ENCODE data around the gene SH2D7.

The SH2D7 gene

GRCh38 chr15:78092261-78093041, at the start of gene SH2D7:
TSS of gene SH2D7 (plus strand) at chr15:78092561. CDS start at chr15:78092585, 24 bp downstream.
- DNase-seq (ENCODE audit: low read depth in 2 of 2) = no peak

GRCh38 chr15:78044407-78045155, 47.8 kb upstream of the SH2D7 start:
- no peak for DNase-seq (ENCODE audit: low read depth in 2 of 2)

GRCh38 chr15:78045189-78045588, 47.2 kb upstream of the SH2D7 start:
- DNase-seq (ENCODE audit: low read depth in 2 of 2) = no peak

DNA sequence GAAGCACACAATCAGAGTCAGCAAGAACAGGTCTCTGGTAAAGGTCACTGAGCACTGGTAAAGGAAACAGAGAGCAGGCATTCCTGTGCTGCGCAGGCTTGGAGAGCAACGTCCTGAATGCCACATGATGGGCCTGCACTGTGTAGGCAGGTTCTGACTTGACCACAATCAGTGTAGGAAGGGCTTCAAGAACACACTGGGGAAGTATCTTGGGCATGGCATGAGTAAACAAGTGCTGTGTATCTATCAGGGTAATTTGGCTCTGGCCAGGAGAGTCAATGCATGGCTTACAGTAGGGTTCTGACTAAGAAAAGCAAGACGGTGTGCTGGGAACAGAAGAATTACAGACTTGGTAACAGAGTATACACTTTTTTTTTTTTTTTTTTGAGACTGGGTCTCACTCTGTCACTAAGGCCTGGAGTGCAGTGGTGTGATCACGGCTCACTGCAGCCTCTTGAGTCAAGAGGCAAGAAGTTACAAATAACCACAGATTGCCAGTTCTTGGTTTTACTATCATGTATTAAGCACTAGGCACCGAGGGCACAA, 45.5 kb upstream of the SH2D7 start:
- no peak for DNase-seq (ENCODE audit: low read depth in 2 of 2)

DNA sequence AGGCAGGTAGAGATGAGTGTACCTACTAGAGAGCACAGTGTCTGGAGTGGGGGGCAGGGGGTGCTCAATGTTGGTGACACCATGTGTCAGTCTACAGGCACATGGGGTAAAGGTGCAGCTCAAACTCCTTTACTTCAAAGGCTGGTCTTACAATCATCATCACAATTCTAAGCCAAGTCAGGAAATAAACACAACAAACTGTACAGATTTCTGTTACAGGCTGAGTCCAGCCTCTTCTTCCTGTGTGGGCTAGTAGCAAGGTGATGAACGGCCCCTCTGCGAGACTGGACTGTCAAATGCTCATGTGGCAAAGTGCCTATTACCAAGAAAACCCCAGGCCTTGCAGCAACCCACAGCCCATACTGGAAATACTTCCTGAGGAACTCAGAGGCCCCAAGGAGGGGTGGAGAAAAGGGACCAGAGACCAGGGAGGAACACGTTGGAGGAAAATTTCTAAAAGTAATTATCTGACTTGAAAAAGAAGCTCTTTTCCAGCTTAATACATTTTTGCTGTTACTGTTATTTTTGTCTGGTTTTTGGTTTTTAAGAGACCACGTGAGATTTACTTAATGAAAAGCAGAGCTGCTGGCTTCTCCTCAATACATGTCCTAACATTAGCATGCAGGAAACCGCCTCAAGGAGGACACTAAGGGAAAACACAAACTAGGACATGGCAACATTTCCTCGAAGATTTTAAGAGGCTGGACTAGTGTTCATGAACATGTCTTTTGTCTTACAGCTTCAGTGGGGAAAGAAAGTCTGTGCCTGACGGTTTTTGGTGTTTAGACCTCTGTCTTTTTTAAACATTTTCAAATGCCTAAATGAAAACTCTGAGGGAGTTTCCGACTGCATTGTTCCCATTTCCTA, 44.4 kb upstream of the SH2D7 start:
- no peak for DNase-seq (ENCODE audit: low read depth in 2 of 2)

DNA sequence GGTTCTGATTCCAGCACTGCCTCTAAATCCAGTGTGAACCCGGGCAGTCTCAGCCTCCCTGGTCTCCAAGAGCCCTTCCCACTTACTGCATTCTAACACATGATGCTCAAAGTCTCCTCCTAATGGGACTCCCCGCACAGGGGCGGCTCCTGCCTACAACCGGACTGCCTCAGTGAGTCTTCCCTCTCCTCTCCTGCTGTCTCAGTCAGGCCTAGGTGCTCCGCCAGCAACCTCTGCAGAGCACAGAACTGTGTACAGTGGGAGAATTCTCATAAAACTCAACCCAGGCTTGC, 43.8 kb upstream of the SH2D7 start:
- no peak for DNase-seq (ENCODE audit: low read depth in 2 of 2)

GRCh38 chr15:78049691-78050440, 42.5 kb upstream of the SH2D7 start:
- no peak for DNase-seq (ENCODE audit: low read depth in 2 of 2)

GRCh38 chr15:78050441-78050809, 41.9 kb upstream of the SH2D7 start:
- no peak for DNase-seq (ENCODE audit: low read depth in 2 of 2)

GRCh38 chr15:78050826-78051225, 41.5 kb upstream of the SH2D7 start:
- no peak for DNase-seq (ENCODE audit: low read depth in 2 of 2)

DNA sequence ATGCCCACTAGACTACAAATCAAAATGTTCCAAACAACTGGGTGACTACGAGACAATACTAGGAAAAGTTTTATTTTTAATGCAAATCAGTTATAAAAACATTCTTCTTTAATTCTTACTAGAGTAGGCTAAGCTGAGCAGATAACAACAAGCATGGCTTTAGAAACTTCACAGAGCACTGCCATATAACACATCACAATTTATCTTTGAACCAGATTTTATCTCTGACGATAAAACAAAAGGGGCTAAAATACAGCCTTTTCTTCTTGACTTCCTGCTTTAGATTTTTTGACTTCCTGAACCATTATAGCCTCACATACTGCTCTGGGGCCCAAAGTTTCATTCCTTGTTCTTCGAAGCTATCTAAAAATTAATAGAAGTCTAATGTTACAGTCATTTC, 40.8 kb upstream of the SH2D7 start:
- DNase-seq (ENCODE audit: low read depth in 2 of 2) = no peak

DNA sequence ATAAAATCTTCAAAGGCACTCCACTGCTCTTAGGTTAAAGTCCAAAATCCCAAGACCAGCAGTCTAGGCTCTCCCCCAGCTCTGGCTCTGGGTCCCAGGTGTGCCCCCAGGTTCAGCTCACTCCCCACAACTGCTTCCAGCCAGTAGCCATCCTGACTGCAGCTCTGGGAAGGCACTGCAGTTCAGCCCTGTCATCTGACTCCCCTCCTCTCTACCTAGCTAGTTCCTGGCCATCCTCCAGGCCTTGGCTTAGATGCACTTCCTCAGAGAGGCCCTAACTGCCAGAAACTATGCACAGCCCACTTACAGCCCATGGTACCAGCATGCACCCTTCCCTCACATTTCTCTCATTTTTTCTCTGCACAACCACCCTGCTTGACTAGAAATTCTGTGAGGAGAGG, 40.4 kb upstream of the SH2D7 start:
- no peak for DNase-seq (ENCODE audit: low read depth in 2 of 2)

GRCh38 chr15:78052545-78052944, 39.8 kb upstream of the SH2D7 start:
- no peak for DNase-seq (ENCODE audit: low read depth in 2 of 2)

GRCh38 chr15:78054518-78054917, 37.8 kb upstream of the SH2D7 start:
- DNase-seq (ENCODE audit: low read depth in 2 of 2) = no peak

GRCh38 chr15:78054966-78055365, 37.4 kb upstream of the SH2D7 start:
- no peak for DNase-seq (ENCODE audit: low read depth in 2 of 2)

- no peak for DNase-seq (ENCODE audit: low read depth in 2 of 2)
Measured at GRCh38 chr15:78055919-78056713, 36.2 kb upstream of the SH2D7 start.

DNA sequence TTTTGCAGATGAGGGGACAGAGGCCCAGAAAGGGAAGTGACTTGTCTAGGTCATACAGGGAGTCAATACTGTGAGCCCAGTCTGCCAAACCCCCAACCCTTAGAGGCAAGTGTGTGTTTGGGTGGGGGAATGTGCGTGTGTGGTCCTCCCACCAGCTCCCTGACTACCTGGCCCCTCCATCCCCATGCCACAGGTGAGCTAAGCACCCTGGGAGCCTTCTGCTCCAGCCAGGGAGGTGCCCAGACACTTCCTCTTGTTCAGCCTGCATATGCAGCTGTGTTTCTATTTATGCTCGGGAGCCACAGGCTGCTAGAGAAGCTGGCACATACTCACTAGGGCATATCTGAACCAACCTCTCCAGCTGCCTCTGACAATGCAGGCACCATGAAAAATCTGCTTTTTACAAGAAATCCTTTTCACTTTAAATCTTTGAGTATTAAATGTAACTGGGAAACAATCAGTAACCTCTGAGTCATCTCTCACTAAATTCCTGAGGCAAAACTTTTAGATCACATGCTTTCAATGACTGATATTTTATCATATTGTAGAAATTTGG, 35.6 kb upstream of the SH2D7 start:
- no peak for DNase-seq (ENCODE audit: low read depth in 2 of 2)

DNA sequence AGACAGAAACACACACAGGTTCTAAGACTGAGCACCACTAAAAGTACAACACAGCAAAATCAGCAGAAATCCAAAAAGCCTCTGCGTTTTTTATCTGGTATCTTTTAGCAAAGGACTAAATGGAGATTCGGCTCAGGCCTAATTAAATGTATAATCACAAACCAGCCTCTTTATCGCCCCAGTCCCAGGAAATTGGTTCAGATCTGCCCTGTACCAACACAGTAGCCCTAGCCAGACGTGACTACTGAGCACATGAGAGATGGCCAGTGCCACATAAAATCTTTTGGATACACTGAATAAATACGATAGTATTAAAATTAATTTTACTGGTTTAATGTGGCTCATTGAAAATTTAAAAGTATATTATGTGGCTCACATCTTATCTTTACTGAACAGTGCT, 34.6 kb upstream of the SH2D7 start:
- no peak for DNase-seq (ENCODE audit: low read depth in 2 of 2)

GRCh38 chr15:78058401-78058935, 33.9 kb upstream of the SH2D7 start:
- DNase-seq (ENCODE audit: low read depth in 2 of 2) = no peak

GRCh38 chr15:78059110-78059839, 33.1 kb upstream of the SH2D7 start:
- no peak for DNase-seq (ENCODE audit: low read depth in 2 of 2)

All from stimulated activated CD8-positive, alpha-beta memory T cell treated with anti-CD3 and anti-CD28 coated beads, Interleukin-2, amount 100 ng/mL, for 1 hour (primary cell).